Immature natural killer cell (primary cell): Measurements from ENCODE around the gene TBC1D16. TPM values are rescaled to one million over a fixed set of nuclear protein-coding genes. Genes with fewer than 3 reads are reported as not detected.

ENCODE experiments used
- DNase-seq, 3 donors: peaks; one replicate each; pipeline ENCODE4 v3.0.0; 2022; ENCODE audit warnings: mixed read lengths in 1 of 3
- H3K27ac Mint-ChIP-seq, 6 donors: one replicate each; pipeline ENCODE4 v1.8.0; 2020; ENCODE audit warnings: mixed read lengths in 6 of 6, mild to moderate bottlenecking in 5 of 6, inconsistent platforms in 4 of 6, moderate library complexity in 3 of 6
- H3K27me3 Mint-ChIP-seq, 3 donors: one replicate each; pipeline ENCODE4 v1.8.0; 2020 to 2021; ENCODE audit warnings: low read depth in 3 of 3, mild to moderate bottlenecking in 3 of 3, mixed read lengths in 3 of 3, moderate library complexity in 3 of 3, inconsistent platforms in 1 of 3
- H3K36me3 Mint-ChIP-seq, 3 donors: one replicate each; pipeline ENCODE4 v1.8.0; 2020; ENCODE audit warnings: mixed read lengths in 3 of 3, inconsistent platforms in 2 of 3, mild to moderate bottlenecking in 2 of 3
- H3K4me1 Mint-ChIP-seq, 2 donors: one replicate each; pipeline ENCODE4 v1.8.0; 2020; ENCODE audit warnings: inconsistent platforms in 2 of 2, mild to moderate bottlenecking in 2 of 2, mixed read lengths in 2 of 2, moderate library complexity in 1 of 2
- H3K4me3 Mint-ChIP-seq, 5 donors: one replicate each; pipeline ENCODE4 v1.8.0; 2020; ENCODE audit warnings: mild to moderate bottlenecking in 5 of 5, mixed read lengths in 5 of 5, inconsistent platforms in 3 of 5, moderate library complexity in 3 of 5
- H3K9me3 Mint-ChIP-seq, 6 donors: one replicate each; pipeline ENCODE4 v1.8.0; 2020; ENCODE audit warnings: mild to moderate bottlenecking in 6 of 6, mixed read lengths in 6 of 6, inconsistent platforms in 4 of 6, moderate library complexity in 3 of 6
- polyA plus RNA-seq, 3 donors: library from polyadenylated mRNA; unstranded; fragments of 300-500 nt; fragmentation: Illumina TruSeq; gene quantifications; one replicate each; pipeline ENCODE4 v1.2.3, GENCODE V29; 2021

TBC1D16 gene
- polyA plus RNA-seq, 3 donors from 2014 or later = 0.27 TPM; not detected in 2

GRCh38 chr17:79952265-79952877 is 83.3 kb downstream of the TBC1D16 start:
- no peaks in the 10 kb centered on the region for H3K36me3 Mint-ChIP-seq
- H3K27ac Mint-ChIP-seq = no peak overlapping the region
- no peaks in the 10 kb centered on the region for H3K9me3 Mint-ChIP-seq
- H3K27me3 Mint-ChIP-seq = peaks cover 0 to 2% (median 0%) of the 10 kb centered on the region in 3 donors
- DNase-seq = no peak
- no peak overlapping the region for H3K4me3 Mint-ChIP-seq
- H3K4me1 Mint-ChIP-seq = no peaks in the 10 kb centered on the region

GRCh38 chr17:79951361-79952264 is 84.1 kb downstream of the TBC1D16 start:
- H3K9me3 Mint-ChIP-seq = no peaks in the 10 kb centered on the region
- H3K4me1 Mint-ChIP-seq = no peaks in the 10 kb centered on the region
- H3K27ac Mint-ChIP-seq = no peak overlapping the region
- no peak for DNase-seq
- H3K4me3 Mint-ChIP-seq = no peak overlapping the region
- H3K36me3 Mint-ChIP-seq = no peaks in the 10 kb centered on the region
- H3K27me3 Mint-ChIP-seq = peaks cover 0 to 2% (median 0%) of the 10 kb centered on the region in 3 donors

- Mint-ChIP-seq H3K9me3 (no peaks in the 10 kb centered on the region), H3K4me3 (no peak overlapping the region), H3K27me3 (peaks cover 0 to 2% (median 0%) of the 10 kb centered on the region in 3 donors), H3K36me3 (no peaks in the 10 kb centered on the region), H3K27ac (no peak overlapping the region), H3K4me1 (no peaks in the 10 kb centered on the region)
- DNase-seq = no peak
These were observed 84.9 kb downstream of the TBC1D16 start for GRCh38 chr17:79950751-79951150.

GRCh38 chr17:79950306-79950705 is 85.4 kb downstream of the TBC1D16 start:
- no peak overlapping the region for H3K27ac Mint-ChIP-seq
- H3K4me1 Mint-ChIP-seq = no peaks in the 10 kb centered on the region
- no peaks in the 10 kb centered on the region for H3K27me3 Mint-ChIP-seq
- no peaks in the 10 kb centered on the region for H3K36me3 Mint-ChIP-seq
- H3K4me3 Mint-ChIP-seq = no peak overlapping the region
- H3K9me3 Mint-ChIP-seq = no peaks in the 10 kb centered on the region
- DNase-seq = no peak

GRCh38 chr17:79949656-79950209 is 85.9 kb downstream of the TBC1D16 start:
- Mint-ChIP-seq H3K9me3 (no peaks in the 10 kb centered on the region), H3K27ac (peak overlapping the region in 1 of 6 donors; percentile 12), H3K4me1 (no peaks in the 10 kb centered on the region), H3K27me3 (no peaks in the 10 kb centered on the region), H3K4me3 (no peak overlapping the region), H3K36me3 (no peaks in the 10 kb centered on the region)
- no peak for DNase-seq

GRCh38 chr17:79948945-79949655 is 86.6 kb downstream of the TBC1D16 start:
- no peak overlapping the region for H3K27ac Mint-ChIP-seq
- no peak for DNase-seq
- no peaks in the 10 kb centered on the region for H3K9me3 Mint-ChIP-seq
- H3K4me3 Mint-ChIP-seq = no peak overlapping the region
- no peaks in the 10 kb centered on the region for H3K36me3 Mint-ChIP-seq
- H3K27me3 Mint-ChIP-seq = peaks cover 0 to 2% (median 0%) of the 10 kb centered on the region in 3 donors
- no peaks in the 10 kb centered on the region for H3K4me1 Mint-ChIP-seq

- DNase-seq = no peak
- Mint-ChIP-seq H3K27me3 (peaks cover 0 to 2% (median 0%) of the 10 kb centered on the region in 3 donors), H3K9me3 (no peaks in the 10 kb centered on the region), H3K36me3 (no peaks in the 10 kb centered on the region), H3K4me3 (no peak overlapping the region), H3K4me1 (no peaks in the 10 kb centered on the region), H3K27ac (no peak overlapping the region)
These were observed 87.2 kb downstream of the TBC1D16 start for GRCh38 chr17:79948406-79948944.

GRCh38 chr17:79947351-79948031 is 88.2 kb downstream of the TBC1D16 start:
- peak overlapping the region in 1 of 6 donors; percentile 37 for H3K27ac Mint-ChIP-seq
- no peak overlapping the region for H3K4me3 Mint-ChIP-seq
- H3K27me3 Mint-ChIP-seq = peaks cover 0 to 2% (median 0%) of the 10 kb centered on the region in 3 donors
- H3K9me3 Mint-ChIP-seq = no peaks in the 10 kb centered on the region
- DNase-seq = no peak
- peaks cover 8% of the 10 kb centered on the region in 2 donors for H3K4me1 Mint-ChIP-seq
- no peaks in the 10 kb centered on the region for H3K36me3 Mint-ChIP-seq

GRCh38 chr17:79946352-79947231 is 89.1 kb downstream of the TBC1D16 start:
- Mint-ChIP-seq H3K27ac (no peak overlapping the region), H3K36me3 (no peaks in the 10 kb centered on the region), H3K27me3 (peaks cover 0 to 2% (median 0%) of the 10 kb centered on the region in 3 donors), H3K4me1 (peaks cover 9 to 11% of the 10 kb centered on the region in 2 donors), H3K9me3 (no peaks in the 10 kb centered on the region), H3K4me3 (no peak overlapping the region)
- DNase-seq = no peak

- H3K4me1 Mint-ChIP-seq = peaks cover 9 to 11% of the 10 kb centered on the region in 2 donors
- DNase-seq = no peak
These were observed 89.9 kb downstream of the TBC1D16 start for GRCh38 chr17:79945591-79946255.

GRCh38 chr17:79944821-79945391 is 90.8 kb downstream of the TBC1D16 start:
- Mint-ChIP-seq H3K4me1 (peaks cover 9 to 11% of the 10 kb centered on the region in 2 donors), H3K27ac (no peak overlapping the region), H3K4me3 (no peak overlapping the region), H3K9me3 (no peaks in the 10 kb centered on the region), H3K36me3 (no peaks in the 10 kb centered on the region), H3K27me3 (peaks cover 0 to 2% (median 0%) of the 10 kb centered on the region in 3 donors)
- no peak for DNase-seq

More at GRCh38 chr17:79945591-79946255, 89.9 kb downstream of the TBC1D16 start:
- no peak overlapping the region for H3K4me3 Mint-ChIP-seq
- H3K27me3 Mint-ChIP-seq = peaks cover 0 to 2% (median 0%) of the 10 kb centered on the region in 3 donors
- H3K9me3 Mint-ChIP-seq = no peaks in the 10 kb centered on the region
- H3K36me3 Mint-ChIP-seq = no peaks in the 10 kb centered on the region
- peak overlapping the region in 1 of 6 donors; percentile 31 for H3K27ac Mint-ChIP-seq
